Stimulated activated CD4-positive, alpha-beta T cell treated with anti-CD3 and anti-CD28 coated beads, Interleukin-4, amount 100 ng/mL, for 48 hours (primary cell): ENCODE results near the gene SLC24A4.

Source experiments
- DNase-seq, 2 donors: peaks; one replicate each; pipeline ENCODE4 v3.0.0-alpha.2; 2020; ENCODE audit warnings: low read depth in 2 of 2

SLC24A4 gene

GRCh38 chr14:92368001-92368400 is 45.0 kb downstream of the SLC24A4 start:
- DNase-seq: no peak

- no peak for DNase-seq
Observed at GRCh38 chr14:92369097-92369496, 46.1 kb downstream of the SLC24A4 start.

GRCh38 chr14:92372230-92372629 is 49.3 kb downstream of the SLC24A4 start:
- no peak for DNase-seq

GRCh38 chr14:92373336-92373735 is 50.4 kb downstream of the SLC24A4 start:
- DNase-seq: no peak

- no peak for DNase-seq
Observed at GRCh38 chr14:92380131-92380530, 57.2 kb downstream of the SLC24A4 start.

GRCh38 chr14:92380582-92380981 is 57.6 kb downstream of the SLC24A4 start:
- DNase-seq: no peak

- DNase-seq: no peak
Observed at GRCh38 chr14:92382677-92383076, 59.7 kb downstream of the SLC24A4 start.

GRCh38 chr14:92383805-92384204 is 60.8 kb downstream of the SLC24A4 start:
- no peak for DNase-seq

GRCh38 chr14:92384461-92385133 is 61.6 kb downstream of the SLC24A4 start:
- no peak for DNase-seq

GRCh38 chr14:92385561-92385960 is 62.6 kb downstream of the SLC24A4 start:
- DNase-seq: no peak

- no peak for DNase-seq
Observed at GRCh38 chr14:92386165-92386564, 63.2 kb downstream of the SLC24A4 start.

GRCh38 chr14:92386637-92387036 is 63.7 kb downstream of the SLC24A4 start:
- DNase-seq: no peak

GRCh38 chr14:92387578-92387977 is 64.6 kb downstream of the SLC24A4 start:
- no peak for DNase-seq

- no peak for DNase-seq
Observed at GRCh38 chr14:92389598-92390158, 66.7 kb downstream of the SLC24A4 start.

GRCh38 chr14:92391726-92392125 is 68.8 kb downstream of the SLC24A4 start:
- no peak for DNase-seq

- no peak for DNase-seq
Observed at GRCh38 chr14:92392711-92393110, 69.7 kb downstream of the SLC24A4 start.

- no peak for DNase-seq
Observed at GRCh38 chr14:92397150-92397952, 74.4 kb downstream of the SLC24A4 start.

GRCh38 chr14:92397953-92398564 is 75.1 kb downstream of the SLC24A4 start:
- DNase-seq: no peak

GRCh38 chr14:92398888-92399636 is 76.1 kb downstream of the SLC24A4 start:
- DNase-seq: no peak

GRCh38 chr14:92400579-92401444 is 77.8 kb downstream of the SLC24A4 start:
- no peak for DNase-seq

GRCh38 chr14:92401561-92401960 is 78.6 kb downstream of the SLC24A4 start:
- DNase-seq: no peak
